ENCODE results near the gene PRSS12. TPM values are rescaled to one million over a fixed set of nuclear protein-coding genes. Genes with fewer than 3 reads are reported as not detected.
A peak's percentile ranks its signal among the peaks of the same experiment; 100 is the strongest.

Gene PRSS12
- total RNA-seq, 2 experiments from 2014 or later = not detected

GRCh38 chr4:118281611-118282442 is 71.0 kb downstream of the PRSS12 start:
- no peak for DNase-seq (ENCODE audit: low spot score)
- intact Hi-C loops (cut with micrococcal nuclease; ENCODE audit: unreplicated experiment) = loop anchor here (10.0 kb wide), 3 partner anchors 223 to 603 kb away; partner anchors contain the start of gene SYNPO2
- Histone ChIP-seq H4K20me1 (ENCODE audit: insufficient read depth, low read length) (peaks cover 22% of the 10 kb centered on the region), H3K36me3 (ENCODE audit: insufficient read depth, low read length) (peaks cover 41% of the 10 kb centered on the region), H3K9me3 (ENCODE audit: low read length) (peaks cover 6% of the 10 kb centered on the region; the same call in 1 of the 2 replicates), H3K4me3 (ENCODE audit: low read depth, low read length, poor library complexity, severe bottlenecking) (peak overlapping the region; percentile 91), H3K4me1 (ENCODE audit: insufficient read depth, low read length, poor library complexity, severe bottlenecking) (peaks cover 54% of the 10 kb centered on the region), H3K79me2 (ENCODE audit: insufficient read depth, low read depth, low read length) (peaks cover 21% of the 10 kb centered on the region; the same call in 1 of the 2 replicates), H3K27ac (ENCODE audit: low read depth, low read length, poor library complexity, severe bottlenecking) (peak overlapping the region; percentile 76), H2AFZ (ENCODE audit: low read length) (no peak overlapping the region), H3K4me2 (ENCODE audit: low read length) (peak overlapping the region; percentile 86), H3K9me2 (ENCODE audit: insufficient read depth, low read length) (no peaks in the 10 kb centered on the region)
- TF ChIP-seq EZH2phosphoT487 (IDR thresholded peaks at IDR 0.05; ENCODE audit: borderline replicate concordance, low read depth, low read length) (no peak), CTCF (conservative IDR thresholded peaks at IDR 0.05; ENCODE audit: low read length) (no peak)
- ChIA-PET CTCF (ENCODE audit: unreplicated experiment) (no interaction called here), POLR2A (no interaction called here)
- no TSS peak for BruUV-seq (replicated peaks)

- DNase-seq (ENCODE audit: low spot score) = peak; percentile 65
- intact Hi-C loops (cut with micrococcal nuclease; ENCODE audit: unreplicated experiment) = loop anchor here (10.0 kb wide), 3 partner anchors 224 to 604 kb away; partner anchors contain the start of gene SYNPO2
- no peaks in the 10 kb centered on the region for H3K9me2 ChIP-seq (ENCODE audit: insufficient read depth, low read length)
- peaks cover 41% of the 10 kb centered on the region for H3K36me3 ChIP-seq (ENCODE audit: insufficient read depth, low read length)
- peak overlapping the region; percentile 91 for H3K4me3 ChIP-seq (ENCODE audit: low read depth, low read length, poor library complexity, severe bottlenecking)
- peaks cover 22% of the 10 kb centered on the region for H4K20me1 ChIP-seq (ENCODE audit: insufficient read depth, low read length)
- TF ChIP-seq EZH2phosphoT487 (IDR thresholded peaks at IDR 0.05; ENCODE audit: borderline replicate concordance, low read depth, low read length) (no peak), CTCF (conservative IDR thresholded peaks at IDR 0.05; ENCODE audit: low read length) (peak; percentile 83)
- peaks cover 54% of the 10 kb centered on the region for H3K4me1 ChIP-seq (ENCODE audit: insufficient read depth, low read length, poor library complexity, severe bottlenecking)
- H3K4me2 ChIP-seq (ENCODE audit: low read length) = peak overlapping the region; percentile 86
- no peak overlapping the region for H2AFZ ChIP-seq (ENCODE audit: low read length)
- BruUV-seq (replicated peaks) = no TSS peak
- H3K9me3 ChIP-seq (ENCODE audit: low read length) = peaks cover 6% of the 10 kb centered on the region; the same call in 1 of the 2 replicates
- CTCF ChIA-PET (ENCODE audit: unreplicated experiment) = no interaction called here
- peaks cover 21% of the 10 kb centered on the region; the same call in 1 of the 2 replicates for H3K79me2 ChIP-seq (ENCODE audit: insufficient read depth, low read depth, low read length)
- H3K27ac ChIP-seq (ENCODE audit: low read depth, low read length, poor library complexity, severe bottlenecking) = peak overlapping the region; percentile 76
- POLR2A ChIA-PET = no interaction called here
These were observed 72.1 kb downstream of the PRSS12 start for GRCh38 chr4:118280501-118281218.
